KMS-11 (cell line): ENCODE data around the gene TPRA1.

Experiments used
- H2AFZ ChIP-seq: fragments of 200-600 bp; sonication (generic); 2 replicates; pipeline ENCODE4 v1.6.1; 2016; ENCODE audit warnings: antibody characterized with exemption, mixed run types, low read depth
- H3K27ac ChIP-seq: fragments of 200-600 bp; sonication (generic); 2 replicates; pipeline ENCODE4 v1.6.1; 2016; ENCODE audit warnings: mild to moderate bottlenecking, mixed run types
- H3K27me3 ChIP-seq: fragments of 200-600 bp; sonication (generic); 2 replicates; pipeline ENCODE4 v1.6.1; 2017; ENCODE audit warnings: mild to moderate bottlenecking, low read depth, mixed run types, moderate library complexity; ENCODE audit not compliant: insufficient read depth
- H3K36me3 ChIP-seq: fragments of 200-600 bp; sonication (generic); 2 replicates; pipeline ENCODE4 v1.6.1; 2017; ENCODE audit warnings: mild to moderate bottlenecking, mixed run types; ENCODE audit not compliant: insufficient read depth
- H3K4me1 ChIP-seq: fragments of 200-600 bp; sonication (generic); 2 replicates; pipeline ENCODE4 v1.6.1; 2016; ENCODE audit warnings: mild to moderate bottlenecking, low read depth, mixed run types; ENCODE audit not compliant: poor library complexity, severe bottlenecking
- H3K4me2 ChIP-seq: fragments of 200-600 bp; sonication (generic); 2 replicates; pipeline ENCODE4 v1.7.0; 2016; ENCODE audit warnings: mild to moderate bottlenecking, mixed run types
- H3K4me3 ChIP-seq: fragments of 200-600 bp; sonication (generic); IDR thresholded peaks from 2 replicates; pipeline ENCODE4 v1.6.1; 2017; ENCODE audit warnings: low read depth, low read length, mixed read lengths; ENCODE audit not compliant: insufficient read depth
- H3K79me2 ChIP-seq: fragments of 200-600 bp; sonication (generic); 2 replicates; pipeline ENCODE4 v1.6.1; 2016; ENCODE audit warnings: low read depth, mixed run types; ENCODE audit not compliant: insufficient read depth
- H3K9ac ChIP-seq: fragments of 200-600 bp; sonication (generic); 2 replicates; pipeline ENCODE4 v1.6.1; 2016; ENCODE audit warnings: mild to moderate bottlenecking, mixed run types
- H4K20me1 ChIP-seq: fragments of 200-600 bp; sonication (generic); 2 replicates; pipeline ENCODE4 v1.6.1; 2016; ENCODE audit warnings: mild to moderate bottlenecking, mixed run types; ENCODE audit not compliant: insufficient read depth
- CTCF ChIP-seq: fragments of 200-600 bp; sonication (generic); conservative IDR thresholded peaks from 2 replicates; pipeline ENCODE4 v1.6.1; 2017; ENCODE audit warnings: low read depth, mild to moderate bottlenecking, antibody characterized with exemption, low read length, moderate library complexity, mixed read lengths

The TPRA1 gene

DNA sequence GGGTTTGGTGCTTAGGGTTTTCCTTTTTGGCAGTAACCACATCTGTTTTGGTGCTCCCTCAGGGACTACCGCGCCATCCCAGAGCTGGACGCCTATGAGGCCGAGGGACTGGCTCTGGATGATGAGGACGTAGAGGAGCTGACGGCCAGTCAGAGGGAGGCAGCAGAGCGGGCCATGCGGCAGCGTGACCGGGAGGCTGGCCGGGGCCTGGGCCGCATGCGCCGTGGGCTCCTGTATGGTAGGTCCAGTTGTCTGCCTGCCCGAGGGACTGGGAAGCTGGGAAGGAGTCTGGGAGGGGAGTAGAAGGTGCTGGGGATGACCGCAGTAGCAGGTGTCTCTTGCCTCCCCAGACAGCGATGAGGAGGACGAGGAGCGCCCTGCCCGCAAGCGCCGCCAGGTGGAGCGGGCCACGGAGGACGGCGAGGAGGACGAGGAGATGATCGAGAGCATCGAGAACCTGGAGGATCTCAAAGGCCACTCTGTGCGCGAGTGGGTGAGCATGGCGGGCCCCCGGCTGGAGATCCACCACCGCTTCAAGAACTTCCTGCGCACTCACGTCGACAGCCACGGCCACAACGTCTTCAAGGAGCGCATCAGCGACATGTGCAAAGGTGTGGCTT, 14.1 kb upstream of the TPRA1 start:
- Histone ChIP-seq H3K4me2 (no peak overlapping the region), H3K27ac (no peak overlapping the region), H3K36me3 (peaks cover 20% of the 10 kb centered on the region; the same call in 1 of the 2 replicates), H3K4me3 (no peak overlapping the region), H3K9ac (no peak overlapping the region), H3K4me1 (peaks cover 22% of the 10 kb centered on the region), H3K79me2 (peaks cover 45% of the 10 kb centered on the region), H2AFZ (no peak overlapping the region), H4K20me1 (no peaks in the 10 kb centered on the region), H3K27me3 (no peaks in the 10 kb centered on the region)
- no peak for TF ChIP-seq CTCF

DNA sequence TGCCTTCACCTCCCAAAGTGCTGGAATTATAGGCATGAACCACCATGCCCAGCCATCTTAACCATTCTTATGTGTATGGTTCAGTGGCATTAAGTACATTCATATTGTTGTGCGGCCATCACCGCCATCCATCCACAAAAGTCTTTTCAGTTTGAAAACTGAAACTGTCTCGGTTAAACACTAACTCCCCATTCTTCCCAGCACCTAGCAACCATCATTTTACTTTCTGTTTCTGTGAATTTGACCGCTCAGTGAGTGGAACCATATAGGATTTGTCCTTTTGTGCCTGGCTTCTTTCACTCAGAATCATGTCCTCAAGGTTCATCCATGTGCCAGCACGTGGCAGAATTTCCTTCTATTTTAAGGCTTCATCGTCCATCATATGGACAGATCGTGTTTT, 13.5 kb upstream of the TPRA1 start:
- TF ChIP-seq CTCF = no peak
- H4K20me1 ChIP-seq = no peaks in the 10 kb centered on the region
- H3K4me2 ChIP-seq = no peak overlapping the region
- no peak overlapping the region for H3K9ac ChIP-seq
- H2AFZ ChIP-seq = no peak overlapping the region
- H3K79me2 ChIP-seq = peaks cover 51% of the 10 kb centered on the region
- no peaks in the 10 kb centered on the region for H3K27me3 ChIP-seq
- H3K27ac ChIP-seq = no peak overlapping the region
- peaks cover 20% of the 10 kb centered on the region; the same call in 1 of the 2 replicates for H3K36me3 ChIP-seq
- H3K4me1 ChIP-seq = peaks cover 28% of the 10 kb centered on the region
- no peak overlapping the region for H3K4me3 ChIP-seq

DNA sequence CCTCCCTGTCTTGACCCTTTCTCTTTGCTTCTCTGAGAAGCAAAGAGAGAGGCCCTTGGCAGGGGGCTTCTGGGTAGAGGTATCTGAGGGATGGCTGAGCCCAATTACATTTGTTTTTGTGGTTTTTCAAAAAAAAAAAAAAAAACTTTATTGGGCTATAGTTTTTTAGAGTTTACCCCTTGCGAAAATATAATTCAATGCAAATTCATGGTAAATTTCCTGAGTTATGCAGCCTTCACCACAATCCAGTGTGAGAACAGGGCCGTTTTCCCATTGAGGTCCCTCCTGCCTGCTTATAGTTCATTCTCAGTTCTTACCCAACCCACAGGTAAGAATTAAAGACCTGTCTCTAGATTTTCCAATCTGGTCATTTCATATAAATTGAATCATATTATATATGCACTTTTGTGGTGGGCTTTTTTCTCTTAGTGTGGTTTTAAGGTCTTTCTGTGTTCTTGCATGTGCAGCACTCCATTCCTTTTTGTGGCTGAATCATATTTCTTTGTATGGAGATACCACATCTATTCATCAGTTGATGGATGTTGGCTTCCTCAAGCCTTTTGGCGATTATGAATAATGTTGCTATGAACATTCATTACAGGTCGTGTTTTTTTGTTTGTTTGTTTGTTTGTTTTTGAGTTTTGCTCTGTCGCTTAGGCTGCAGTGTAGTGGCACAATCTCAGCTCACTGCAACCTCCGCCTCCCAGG, 10.4 kb upstream of the TPRA1 start:
- Histone ChIP-seq H3K27ac (no peak overlapping the region), H3K4me3 (no peak overlapping the region), H3K4me2 (peak overlapping the region; percentile 95), H3K27me3 (no peaks in the 10 kb centered on the region), H3K36me3 (peaks cover 12% of the 10 kb centered on the region; the same call in 1 of the 2 replicates), H3K4me1 (peaks cover 34% of the 10 kb centered on the region), H2AFZ (no peak overlapping the region), H3K79me2 (peaks cover 58% of the 10 kb centered on the region), H4K20me1 (no peaks in the 10 kb centered on the region), H3K9ac (no peak overlapping the region)
- TF ChIP-seq CTCF = no peak

DNA sequence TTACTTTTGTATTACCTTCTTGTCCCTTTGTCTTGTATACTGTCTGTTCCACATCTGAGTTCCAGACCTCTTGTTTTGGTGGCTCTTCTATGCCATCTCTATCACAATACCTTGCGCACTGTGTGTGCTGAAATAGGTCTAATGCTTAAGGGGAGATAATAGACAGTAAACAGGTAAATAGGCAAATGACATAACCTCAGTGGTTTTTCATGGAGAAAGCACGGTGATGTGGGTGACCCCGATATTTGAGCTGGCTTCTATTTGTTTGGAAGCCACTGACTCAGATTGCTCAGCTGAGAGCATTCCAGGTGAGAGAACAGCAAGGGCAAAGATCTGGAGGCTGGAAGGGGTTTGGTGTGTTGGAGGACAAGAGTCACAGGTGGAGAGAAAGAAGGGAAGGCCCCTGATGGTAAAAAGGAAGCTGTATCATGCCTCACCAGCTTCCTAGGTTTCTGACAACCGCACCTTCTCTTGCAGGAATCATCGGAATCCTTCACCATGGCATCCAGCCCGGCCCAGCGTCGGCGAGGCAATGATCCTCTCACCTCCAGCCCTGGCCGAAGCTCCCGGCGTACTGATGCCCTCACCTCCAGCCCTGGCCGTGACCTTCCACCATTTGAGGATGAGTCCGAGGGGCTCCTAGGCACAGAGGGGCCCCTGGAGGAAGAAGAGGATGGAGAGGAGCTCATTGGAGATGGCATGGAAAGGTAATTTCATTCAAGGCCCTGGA, 8.5 kb upstream of the TPRA1 start:
- TF ChIP-seq CTCF = no peak
- Histone ChIP-seq H3K9ac (peak overlapping the region; percentile 100), H3K79me2 (peaks cover 51% of the 10 kb centered on the region), H4K20me1 (no peaks in the 10 kb centered on the region), H3K4me2 (peak overlapping the region; percentile 95), H3K4me1 (peaks cover 34% of the 10 kb centered on the region), H2AFZ (peak overlapping the region; percentile 60), H3K4me3 (peak overlapping the region; percentile 98), H3K27ac (peak overlapping the region; percentile 90), H3K36me3 (peaks cover 12% of the 10 kb centered on the region; the same call in 1 of the 2 replicates), H3K27me3 (no peaks in the 10 kb centered on the region)
